SU-DHL-6 (cell line): ENCODE data around the gene IRGQ.

ENCODE experiments used
- H2AFZ ChIP-seq: fragments of 200-600 bp; sonication (generic); 2 replicates; pipeline ENCODE4 v1.6.1; 2014; ENCODE audit warnings: low read depth, mild to moderate bottlenecking, moderate library complexity, mixed read lengths, antibody characterized with exemption, low read length; ENCODE audit not compliant: severe bottlenecking
- H3F3A ChIP-seq: fragments of 200-600 bp; shearing (Covaris generic); 2 replicates; pipeline ENCODE4 v1.6.0; 2016; ENCODE audit warnings: antibody characterized with exemption, mild to moderate bottlenecking; ENCODE audit not compliant: insufficient read depth
- H3K27ac ChIP-seq: fragments of 200-600 bp; sonication (generic); 2 replicates; pipeline ENCODE4 v1.5.1; 2016; ENCODE audit warnings: low read depth, mild to moderate bottlenecking, low read length, moderate library complexity, mixed read lengths
- H3K27me3 ChIP-seq: fragments of 200-600 bp; sonication (generic), shearing (Covaris generic); 2 replicates; pipeline ENCODE4 v1.6.0; 2014; ENCODE audit warnings: mild to moderate bottlenecking, low read length
- H3K36me3 ChIP-seq: fragments of 200-600 bp; sonication (generic); 2 replicates; pipeline ENCODE4 v1.6.1; 2014; ENCODE audit warnings: mild to moderate bottlenecking, low read length, mixed read lengths
- H3K4me2 ChIP-seq: fragments of 300-600, 200-600 bp; shearing (Covaris generic), sonication (generic); 2 replicates; pipeline ENCODE4 v1.6.0; 2014; ENCODE audit warnings: low read length, low read depth, mild to moderate bottlenecking; ENCODE audit not compliant: poor library complexity, severe bottlenecking
- H3K4me3 ChIP-seq: fragments of 200-600 bp; sonication (generic); 2 replicates; pipeline ENCODE4 v1.5.1; 2014; ENCODE audit warnings: antibody characterized with exemption, low read length, mild to moderate bottlenecking, mixed read lengths; ENCODE audit not compliant: insufficient read depth, poor library complexity, severe bottlenecking
- H3K79me2 ChIP-seq: fragments of 200-600 bp; sonication (generic); 2 replicates; pipeline ENCODE4 v1.6.1; 2014; ENCODE audit warnings: mild to moderate bottlenecking, low read length, moderate library complexity; ENCODE audit not compliant: insufficient read depth
- H3K9ac ChIP-seq: fragments of 200-600 bp; sonication (generic); 2 replicates; pipeline ENCODE4 v1.7.0; 2014; ENCODE audit warnings: mild to moderate bottlenecking, low read length
- H3K9me2 ChIP-seq: fragments of 200-600 bp; sonication (generic); replicated peaks from 2 replicates; pipeline ENCODE4 v1.6.1; 2014; ENCODE audit warnings: low read length; ENCODE audit not compliant: insufficient read depth
- H3K9me3 ChIP-seq: fragments of 200-600 bp; sonication (generic); 2 replicates; pipeline ENCODE4 v1.6.1; 2014; ENCODE audit warnings: low read length, mixed read lengths; ENCODE audit not compliant: insufficient read depth
- H4K20me1 ChIP-seq: fragments of 200-600 bp; sonication (generic); 2 replicates; pipeline ENCODE4 v1.6.1; 2014; ENCODE audit warnings: low read depth, mild to moderate bottlenecking, antibody characterized with exemption, low read length, moderate library complexity, mixed read lengths
- EZH2phosphoT487 ChIP-seq: fragments of 200-600 bp; sonication (generic), shearing (Covaris generic); conservative IDR thresholded peaks from 2 replicates; pipeline ENCODE4 v1.6.1; 2018; ENCODE audit warnings: mild to moderate bottlenecking, antibody characterized with exemption, low read length, moderate library complexity, mixed read lengths
- TF ChIP-seq, protein P1 (sequence below): fragments of 200-600 bp; sonication (generic); IDR thresholded peaks from one replicate; pipeline ENCODE4 v1.5.1; 2017; ENCODE audit warnings: antibody characterized with exemption, mild to moderate bottlenecking, low read length, moderate library complexity; ENCODE audit not compliant: insufficient read depth, poor library complexity, severe bottlenecking

Gene IRGQ

DNA sequence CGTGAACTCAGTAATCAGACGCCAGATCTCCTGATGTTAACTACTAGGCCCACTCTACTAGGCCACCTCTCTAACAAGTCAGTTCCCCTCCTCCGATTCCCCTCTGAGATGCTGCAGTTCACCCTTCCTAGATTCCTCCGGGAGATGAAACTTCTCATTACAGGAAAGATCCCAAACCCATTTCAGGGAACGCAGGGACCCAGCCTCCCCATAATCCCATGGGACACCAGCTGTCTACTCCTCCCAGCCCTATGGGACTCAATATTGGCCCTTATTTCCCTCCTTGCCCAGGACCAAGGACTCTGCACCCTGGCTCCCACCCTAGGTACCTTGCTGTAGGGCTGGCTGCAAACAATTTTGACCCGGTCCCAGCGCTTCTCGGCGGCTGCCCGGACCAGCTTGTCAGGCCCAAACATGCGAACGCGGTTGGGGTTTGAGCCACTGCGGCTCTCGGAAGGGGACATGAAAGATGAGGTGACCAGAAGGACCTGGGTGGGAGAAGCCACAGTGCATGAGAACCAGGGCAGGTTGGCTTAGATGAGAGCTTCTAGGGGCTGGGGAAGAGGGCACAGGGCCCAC lies 41.5 kb downstream of the IRGQ start:
- Histone ChIP-seq H3F3A (no peaks in the 10 kb centered on the region), H3K79me2 (no peaks in the 10 kb centered on the region), H4K20me1 (no peaks in the 10 kb centered on the region), H3K27ac (no peak overlapping the region), H3K4me3 (no peak overlapping the region), H3K4me2 (no peak overlapping the region), H3K9me3 (no peaks in the 10 kb centered on the region), H3K36me3 (no peaks in the 10 kb centered on the region), H3K9me2 (no peaks in the 10 kb centered on the region), H3K27me3 (no peaks in the 10 kb centered on the region), H3K9ac (no peak overlapping the region), H2AFZ (no peak overlapping the region)
- TF ChIP-seq, protein P1, sequence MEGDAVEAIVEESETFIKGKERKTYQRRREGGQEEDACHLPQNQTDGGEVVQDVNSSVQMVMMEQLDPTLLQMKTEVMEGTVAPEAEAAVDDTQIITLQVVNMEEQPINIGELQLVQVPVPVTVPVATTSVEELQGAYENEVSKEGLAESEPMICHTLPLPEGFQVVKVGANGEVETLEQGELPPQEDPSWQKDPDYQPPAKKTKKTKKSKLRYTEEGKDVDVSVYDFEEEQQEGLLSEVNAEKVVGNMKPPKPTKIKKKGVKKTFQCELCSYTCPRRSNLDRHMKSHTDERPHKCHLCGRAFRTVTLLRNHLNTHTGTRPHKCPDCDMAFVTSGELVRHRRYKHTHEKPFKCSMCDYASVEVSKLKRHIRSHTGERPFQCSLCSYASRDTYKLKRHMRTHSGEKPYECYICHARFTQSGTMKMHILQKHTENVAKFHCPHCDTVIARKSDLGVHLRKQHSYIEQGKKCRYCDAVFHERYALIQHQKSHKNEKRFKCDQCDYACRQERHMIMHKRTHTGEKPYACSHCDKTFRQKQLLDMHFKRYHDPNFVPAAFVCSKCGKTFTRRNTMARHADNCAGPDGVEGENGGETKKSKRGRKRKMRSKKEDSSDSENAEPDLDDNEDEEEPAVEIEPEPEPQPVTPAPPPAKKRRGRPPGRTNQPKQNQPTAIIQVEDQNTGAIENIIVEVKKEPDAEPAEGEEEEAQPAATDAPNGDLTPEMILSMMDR, result no peak

DNA sequence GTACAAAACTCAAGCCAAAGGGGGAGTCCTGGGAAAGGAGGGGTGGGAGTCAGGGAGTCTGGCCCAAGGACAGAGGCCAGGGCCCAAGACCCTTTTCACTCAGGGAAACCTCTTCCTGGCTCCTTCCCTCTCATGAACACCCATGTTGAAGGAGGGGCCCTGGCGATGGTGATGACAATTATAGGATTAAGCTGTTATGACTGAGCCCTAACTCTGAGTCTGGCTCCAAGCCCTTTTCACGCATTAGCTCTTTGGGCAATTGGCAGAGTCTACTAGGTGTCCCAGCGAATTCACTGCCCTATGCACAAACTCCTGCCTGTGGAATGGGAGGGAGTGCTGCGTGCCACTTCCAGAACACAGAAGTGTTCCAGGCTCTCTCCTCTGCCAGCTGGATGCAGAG lies 42.3 kb downstream of the IRGQ start:
- TF ChIP-seq, protein P1, result no peak
- no peak for TF ChIP-seq EZH2phosphoT487
- Histone ChIP-seq H3K79me2 (no peaks in the 10 kb centered on the region), H3K27me3 (no peaks in the 10 kb centered on the region), H3K36me3 (no peaks in the 10 kb centered on the region), H3K9me2 (no peaks in the 10 kb centered on the region), H4K20me1 (no peaks in the 10 kb centered on the region), H3K27ac (no peak overlapping the region), H3K9me3 (no peaks in the 10 kb centered on the region), H3K4me2 (no peak overlapping the region), H3K4me3 (no peak overlapping the region), H2AFZ (no peak overlapping the region), H3F3A (no peaks in the 10 kb centered on the region), H3K9ac (no peak overlapping the region)

DNA sequence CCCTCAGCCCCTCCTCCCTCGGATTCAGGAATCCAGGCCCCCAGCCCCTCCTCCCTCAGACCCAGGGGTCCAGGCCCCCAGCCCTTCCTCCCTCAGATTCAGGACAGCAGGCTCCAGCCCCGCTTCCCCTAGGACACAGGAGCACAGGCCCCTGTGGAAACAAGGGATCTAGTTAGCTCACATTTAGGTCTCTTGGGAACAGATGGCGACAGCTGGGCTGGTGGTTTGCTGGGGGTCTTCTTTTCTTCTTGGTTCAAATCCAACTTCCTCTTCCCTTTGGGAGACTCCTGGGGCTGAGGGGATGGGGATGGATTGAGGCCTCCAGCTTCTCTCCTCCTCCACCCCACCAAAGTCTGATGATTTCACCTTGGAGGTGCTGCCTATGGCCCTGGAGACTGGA lies 43.3 kb downstream of the IRGQ start:
- no peaks in the 10 kb centered on the region for H3F3A ChIP-seq
- TF ChIP-seq EZH2phosphoT487, result no peak
- TF ChIP-seq, protein P1, result no peak
- H3K4me3 ChIP-seq, result no peak overlapping the region
- H3K9me2 ChIP-seq, result no peaks in the 10 kb centered on the region
- no peaks in the 10 kb centered on the region for H3K36me3 ChIP-seq
- H3K27ac ChIP-seq, result no peak overlapping the region
- H2AFZ ChIP-seq, result no peak overlapping the region
- H4K20me1 ChIP-seq, result no peaks in the 10 kb centered on the region
- H3K9me3 ChIP-seq, result no peaks in the 10 kb centered on the region
- no peak overlapping the region for H3K4me2 ChIP-seq
- no peak overlapping the region for H3K9ac ChIP-seq
- H3K27me3 ChIP-seq, result no peaks in the 10 kb centered on the region
- no peaks in the 10 kb centered on the region for H3K79me2 ChIP-seq

DNA sequence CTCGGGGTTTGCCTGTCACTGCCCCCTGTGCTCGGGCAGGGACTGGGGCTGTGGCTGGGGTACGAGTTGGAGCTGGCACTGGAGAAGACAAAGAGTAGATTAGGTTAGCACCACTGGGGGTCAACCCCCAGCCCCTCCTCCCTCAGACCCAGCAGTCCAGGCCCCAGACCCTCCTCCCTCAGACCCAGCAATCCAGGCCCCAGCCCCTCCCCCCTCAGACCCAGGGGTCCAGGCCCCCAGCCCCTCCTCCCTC lies 43.8 kb downstream of the IRGQ start:
- no peak for TF ChIP-seq EZH2phosphoT487
- TF ChIP-seq, protein P1, result no peak
- Histone ChIP-seq H3K4me3 (no peak overlapping the region), H3F3A (no peaks in the 10 kb centered on the region), H3K27ac (no peak overlapping the region), H3K36me3 (no peaks in the 10 kb centered on the region), H2AFZ (no peak overlapping the region), H3K9me3 (no peaks in the 10 kb centered on the region), H3K27me3 (no peaks in the 10 kb centered on the region), H3K4me2 (no peak overlapping the region), H3K79me2 (no peaks in the 10 kb centered on the region), H4K20me1 (no peaks in the 10 kb centered on the region), H3K9ac (no peak overlapping the region), H3K9me2 (no peaks in the 10 kb centered on the region)
